Measurements from ENCODE around the gene OSBP2.
A peak's percentile ranks its signal among the peaks of the same experiment; 100 is the strongest.

The OSBP2 gene

GRCh38 chr22:30868663-30869385 lies 174.2 kb downstream of the OSBP2 start:
- DNase-seq (ENCODE audit: low spot score) = peak; percentile 42

GRCh38 chr22:30869667-30870395 lies 175.2 kb downstream of the OSBP2 start:
- DNase-seq (ENCODE audit: low spot score) = no peak

- DNase-seq (ENCODE audit: low spot score) = no peak
Observed at GRCh38 chr22:30870451-30871345, 176.0 kb downstream of the OSBP2 start.

- no peak for DNase-seq (ENCODE audit: low spot score)
Observed at GRCh38 chr22:30871391-30872284, 177.0 kb downstream of the OSBP2 start.

- DNase-seq (ENCODE audit: low spot score) = peak; percentile 30
Observed at GRCh38 chr22:30872285-30873041, 177.8 kb downstream of the OSBP2 start.

GRCh38 chr22:30873086-30873650 lies 178.5 kb downstream of the OSBP2 start:
- no peak for DNase-seq (ENCODE audit: low spot score)

GRCh38 chr22:30873661-30874060 lies 179.0 kb downstream of the OSBP2 start:
- DNase-seq (ENCODE audit: low spot score) = no peak

GRCh38 chr22:30874431-30875370 lies 180.0 kb downstream of the OSBP2 start:
- DNase-seq (ENCODE audit: low spot score) = no peak

GRCh38 chr22:30875481-30876215 lies 181.0 kb downstream of the OSBP2 start:
- DNase-seq (ENCODE audit: low spot score) = peak; percentile 38

GRCh38 chr22:30876221-30876751 lies 181.6 kb downstream of the OSBP2 start:
- no peak for DNase-seq (ENCODE audit: low spot score)

GRCh38 chr22:30876915-30877553 lies 182.4 kb downstream of the OSBP2 start:
- DNase-seq (ENCODE audit: low spot score) = peak; percentile 50

GRCh38 chr22:30877662-30878515 lies 183.2 kb downstream of the OSBP2 start:
- DNase-seq (ENCODE audit: low spot score) = no peak

- DNase-seq (ENCODE audit: low spot score) = no peak
Observed at GRCh38 chr22:30878516-30879414, 184.1 kb downstream of the OSBP2 start.

- no peak for DNase-seq (ENCODE audit: low spot score)
Observed at GRCh38 chr22:30879415-30879797, 184.7 kb downstream of the OSBP2 start.

- no peak for DNase-seq (ENCODE audit: low spot score)
Observed at GRCh38 chr22:30880181-30880601, 185.5 kb downstream of the OSBP2 start.

GRCh38 chr22:30880847-30881246 lies 186.2 kb downstream of the OSBP2 start:
- DNase-seq (ENCODE audit: low spot score) = no peak
